Nephron progenitor cell (in vitro differentiated cells): Measurements from ENCODE around the gene EI24.
"Not testable (repeated sequence)": the region's sequence is repeated elsewhere in the genome, so short reads cannot be mapped to it uniquely, and the experiment has no call there.

Source experiments
- DNase-seq: peaks from one replicate; pipeline ENCODE4 v3.0.0; 2021
- H3K27ac Mint-ChIP-seq: 2 replicates; pipeline ENCODE4 v1.8.0; 2021; ENCODE audit warnings: mild to moderate bottlenecking, moderate library complexity, mixed read lengths
- H3K27me3 Mint-ChIP-seq: 2 replicates; pipeline ENCODE4 v1.8.0; 2021; ENCODE audit warnings: mild to moderate bottlenecking, low read depth, mixed read lengths; ENCODE audit not compliant: poor library complexity
- H3K36me3 Mint-ChIP-seq: 2 replicates; pipeline ENCODE4 v1.8.0; 2021; ENCODE audit warnings: low read depth, mixed read lengths
- H3K4me1 Mint-ChIP-seq: 2 replicates; pipeline ENCODE4 v1.8.0; 2021; ENCODE audit warnings: mixed read lengths
- H3K4me3 Mint-ChIP-seq: 2 replicates; pipeline ENCODE4 v1.8.0; 2021; ENCODE audit warnings: mild to moderate bottlenecking, moderate library complexity, mixed read lengths
- H3K9me3 Mint-ChIP-seq: 2 replicates; pipeline ENCODE4 v1.8.0; 2021; ENCODE audit warnings: mild to moderate bottlenecking, moderate library complexity, mixed read lengths
- TF ChIP-seq, protein P1 (sequence below): fragments of 200-600 bp; sonication (generic); IDR thresholded peaks from 2 replicates; pipeline ENCODE4 v1.5.0; 2021; ENCODE audit warnings: antibody characterized with exemption

Gene EI24

DNA sequence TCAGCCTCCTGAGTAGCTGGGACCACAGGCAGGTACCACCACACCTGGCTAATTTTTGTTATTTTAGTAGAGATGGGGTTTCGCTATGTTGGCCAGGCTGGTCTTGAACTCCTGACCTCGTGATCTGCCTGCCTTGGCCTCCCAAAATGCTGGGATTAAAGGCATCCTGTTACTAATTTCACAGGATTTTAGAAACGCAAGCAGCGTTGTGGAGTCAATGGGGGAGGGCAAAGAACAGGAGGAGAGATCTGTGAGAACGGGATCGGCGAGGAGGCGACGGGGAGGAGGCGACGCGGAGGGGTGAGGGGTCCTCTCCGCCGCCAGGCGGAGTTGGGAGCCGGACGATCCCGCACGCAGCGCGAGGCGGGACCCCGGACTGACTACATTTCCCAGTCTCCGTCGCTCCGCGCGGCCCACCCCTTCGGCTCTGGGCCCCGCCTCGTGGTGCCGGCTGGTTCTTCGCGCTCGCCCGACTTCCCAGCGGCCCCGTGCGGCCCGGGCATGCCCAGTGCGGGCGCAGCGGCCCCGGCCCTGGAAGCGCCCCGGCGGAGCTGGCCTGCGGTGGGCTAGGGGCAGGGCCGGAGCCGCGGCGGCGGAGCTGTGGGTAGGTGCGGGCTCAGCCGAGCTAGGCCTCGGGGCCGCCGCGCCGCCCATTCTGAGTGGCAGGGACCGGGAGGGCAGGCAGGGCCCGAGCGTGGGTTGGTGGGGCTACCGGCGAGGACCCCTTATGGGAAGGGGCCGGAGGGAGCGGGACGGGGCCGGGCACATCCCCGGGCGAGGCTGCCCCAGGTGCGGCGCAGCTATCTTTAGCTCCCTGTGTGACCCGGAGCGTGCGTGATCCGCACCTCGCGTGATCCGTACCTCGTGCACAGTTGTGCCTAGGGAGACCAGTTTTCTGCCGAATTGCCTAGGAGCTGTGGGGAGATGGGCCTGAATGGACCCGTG lies at the start of gene EI24:
EI24 (plus strand) TSS at position 508 of the 945 bp plus-strand sequence. CDS start 3,051 bp downstream, outside the sequence.
- H3K36me3 Mint-ChIP-seq: peaks cover 18% of the 10 kb centered on the region
- TF ChIP-seq, protein P1, sequence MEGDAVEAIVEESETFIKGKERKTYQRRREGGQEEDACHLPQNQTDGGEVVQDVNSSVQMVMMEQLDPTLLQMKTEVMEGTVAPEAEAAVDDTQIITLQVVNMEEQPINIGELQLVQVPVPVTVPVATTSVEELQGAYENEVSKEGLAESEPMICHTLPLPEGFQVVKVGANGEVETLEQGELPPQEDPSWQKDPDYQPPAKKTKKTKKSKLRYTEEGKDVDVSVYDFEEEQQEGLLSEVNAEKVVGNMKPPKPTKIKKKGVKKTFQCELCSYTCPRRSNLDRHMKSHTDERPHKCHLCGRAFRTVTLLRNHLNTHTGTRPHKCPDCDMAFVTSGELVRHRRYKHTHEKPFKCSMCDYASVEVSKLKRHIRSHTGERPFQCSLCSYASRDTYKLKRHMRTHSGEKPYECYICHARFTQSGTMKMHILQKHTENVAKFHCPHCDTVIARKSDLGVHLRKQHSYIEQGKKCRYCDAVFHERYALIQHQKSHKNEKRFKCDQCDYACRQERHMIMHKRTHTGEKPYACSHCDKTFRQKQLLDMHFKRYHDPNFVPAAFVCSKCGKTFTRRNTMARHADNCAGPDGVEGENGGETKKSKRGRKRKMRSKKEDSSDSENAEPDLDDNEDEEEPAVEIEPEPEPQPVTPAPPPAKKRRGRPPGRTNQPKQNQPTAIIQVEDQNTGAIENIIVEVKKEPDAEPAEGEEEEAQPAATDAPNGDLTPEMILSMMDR: peak; percentile 61
- peak; percentile 93 for DNase-seq
- peaks cover 4% of the 10 kb centered on the region for H3K27me3 Mint-ChIP-seq
- H3K9me3 Mint-ChIP-seq: peaks cover 9% of the 10 kb centered on the region
- H3K27ac Mint-ChIP-seq: peak within 1 kb of the TSS; percentile 36
- peaks cover 15% of the 10 kb centered on the region for H3K4me1 Mint-ChIP-seq
- peak within 1 kb of the TSS; percentile 90 for H3K4me3 Mint-ChIP-seq

DNA sequence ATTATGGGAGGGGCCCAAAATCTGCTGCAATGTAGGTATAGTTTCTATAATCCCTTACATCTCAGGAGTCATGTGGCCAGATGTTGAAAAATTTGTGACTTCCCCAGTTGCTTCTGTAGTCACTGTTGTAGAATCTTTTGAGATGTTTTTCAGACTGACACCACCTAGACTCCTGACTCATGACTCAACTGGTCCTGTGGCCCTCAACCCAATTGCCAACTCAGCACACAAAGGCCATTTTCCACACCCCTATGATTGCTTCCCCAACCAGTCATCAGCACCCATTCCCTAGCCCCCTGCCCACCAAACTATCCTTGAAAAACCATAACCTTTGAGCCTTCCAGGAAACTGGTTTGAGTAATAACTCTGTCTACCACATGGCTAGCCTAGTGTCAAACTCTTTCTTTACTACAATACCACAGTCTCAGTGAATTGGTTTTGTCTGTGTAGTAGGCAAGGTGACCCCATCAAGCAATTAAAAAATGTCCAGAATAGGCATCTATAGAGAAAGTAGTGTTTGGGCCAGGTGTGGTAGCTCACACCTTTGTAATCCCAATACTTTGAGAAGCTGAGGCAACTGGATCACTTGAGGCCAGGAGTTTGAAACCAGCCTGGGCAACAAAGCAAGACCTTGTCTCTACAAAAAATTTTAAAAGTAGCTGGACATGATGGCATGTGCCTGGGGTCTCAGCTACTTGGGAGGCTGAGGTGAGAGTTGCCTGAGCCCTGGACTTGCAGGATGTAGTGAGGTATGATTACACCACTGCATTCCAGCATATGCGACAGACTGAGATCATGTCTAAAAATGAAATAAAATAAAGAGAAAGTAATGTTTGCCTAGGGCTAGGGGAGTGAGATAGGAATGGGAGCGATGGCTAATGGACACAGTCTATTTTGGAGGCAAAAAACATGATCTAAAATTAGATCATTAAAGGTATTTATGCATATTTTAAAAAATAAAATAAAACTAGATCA lies 49.1 kb upstream of the EI24 start:
- peaks cover 16% of the 10 kb centered on the region for H3K9me3 Mint-ChIP-seq
- H3K36me3 Mint-ChIP-seq: peaks cover 6% of the 10 kb centered on the region
- no peak for DNase-seq
- TF ChIP-seq, protein P1: no peak
- H3K27me3 Mint-ChIP-seq: peaks cover 3% of the 10 kb centered on the region
- H3K4me3 Mint-ChIP-seq: no peak overlapping the region
- H3K27ac Mint-ChIP-seq: no peak overlapping the region
- H3K4me1 Mint-ChIP-seq: peaks cover 22% of the 10 kb centered on the region

DNA sequence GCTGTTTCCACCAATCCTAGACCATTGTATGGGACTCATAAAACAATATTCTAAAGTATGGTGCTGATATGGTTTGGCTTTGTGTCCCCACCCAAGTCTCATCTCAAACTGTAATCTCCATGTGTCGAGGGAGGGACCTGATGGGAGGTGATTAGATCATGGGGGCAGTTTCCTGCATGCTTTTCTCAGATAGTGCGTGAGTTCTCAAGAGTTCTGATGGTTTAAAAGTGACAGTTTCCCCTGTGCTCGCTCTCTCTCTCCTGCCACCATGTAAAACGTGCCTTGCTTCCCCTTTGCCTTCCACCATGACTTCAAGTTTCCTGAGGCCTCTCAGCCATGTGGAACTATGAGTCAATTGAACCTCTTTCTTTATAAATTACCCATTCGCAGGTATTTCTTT lies 44.0 kb upstream of the EI24 start:
- TF ChIP-seq, protein P1: no peak
- Mint-ChIP-seq H3K4me1 (no peaks in the 10 kb centered on the region), H3K36me3 (peaks cover under 1% of the 10 kb centered on the region), H3K9me3 (peaks cover 7% of the 10 kb centered on the region), H3K27ac (no peak overlapping the region), H3K4me3 (no peak overlapping the region), H3K27me3 (peaks cover 3% of the 10 kb centered on the region)
- no peak for DNase-seq

DNA sequence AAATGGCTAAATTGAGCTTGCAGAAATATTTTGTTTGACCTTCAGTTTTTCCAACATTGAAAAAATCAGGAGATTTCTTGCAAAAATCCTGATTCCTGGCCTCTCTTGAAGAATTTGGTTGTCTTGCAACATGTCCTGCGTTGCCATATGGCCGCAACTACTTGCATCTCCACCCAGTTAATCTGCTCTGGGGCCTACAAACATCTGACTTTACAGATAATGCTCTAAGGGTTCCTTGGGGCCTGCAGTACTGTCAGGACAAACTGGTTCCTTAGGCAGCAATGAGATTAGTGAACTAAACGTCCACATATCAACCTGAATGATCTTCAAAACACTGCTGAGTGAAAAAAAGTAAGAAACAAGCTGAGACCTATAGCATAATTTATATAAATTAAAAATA lies 36.6 kb upstream of the EI24 start:
- Mint-ChIP-seq H3K9me3 (peaks cover 5% of the 10 kb centered on the region), H3K4me1 (no peaks in the 10 kb centered on the region), H3K27ac (no peak overlapping the region), H3K27me3 (peaks cover 3% of the 10 kb centered on the region), H3K36me3 (no peaks in the 10 kb centered on the region), H3K4me3 (no peak overlapping the region)
- no peak for DNase-seq
- TF ChIP-seq, protein P1: no peak

DNA sequence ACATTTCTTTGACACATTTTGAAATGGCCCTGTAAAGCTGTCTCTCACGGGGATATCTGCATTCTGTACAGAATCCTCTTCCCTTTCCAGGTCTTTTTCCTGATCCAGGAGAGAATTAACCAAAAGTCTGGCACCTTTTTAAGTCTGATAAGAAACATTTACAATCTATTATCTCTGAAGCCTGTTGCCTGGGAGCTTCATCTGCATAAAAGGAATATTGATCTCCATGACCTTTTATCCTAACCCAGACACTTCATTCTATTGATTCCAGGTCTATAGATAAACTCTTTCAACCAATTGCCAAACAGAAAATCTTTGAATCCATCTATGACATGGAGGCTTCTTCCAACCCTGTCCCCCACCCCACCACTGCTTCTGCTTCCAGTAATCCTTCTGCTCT lies 33.7 kb upstream of the EI24 start:
- H3K27ac Mint-ChIP-seq: no peak overlapping the region
- TF ChIP-seq, protein P1: no peak
- H3K36me3 Mint-ChIP-seq: no peaks in the 10 kb centered on the region
- peaks cover 5% of the 10 kb centered on the region for H3K9me3 Mint-ChIP-seq
- DNase-seq: no peak
- no peaks in the 10 kb centered on the region for H3K27me3 Mint-ChIP-seq
- no peak overlapping the region for H3K4me3 Mint-ChIP-seq
- H3K4me1 Mint-ChIP-seq: no peaks in the 10 kb centered on the region

DNA sequence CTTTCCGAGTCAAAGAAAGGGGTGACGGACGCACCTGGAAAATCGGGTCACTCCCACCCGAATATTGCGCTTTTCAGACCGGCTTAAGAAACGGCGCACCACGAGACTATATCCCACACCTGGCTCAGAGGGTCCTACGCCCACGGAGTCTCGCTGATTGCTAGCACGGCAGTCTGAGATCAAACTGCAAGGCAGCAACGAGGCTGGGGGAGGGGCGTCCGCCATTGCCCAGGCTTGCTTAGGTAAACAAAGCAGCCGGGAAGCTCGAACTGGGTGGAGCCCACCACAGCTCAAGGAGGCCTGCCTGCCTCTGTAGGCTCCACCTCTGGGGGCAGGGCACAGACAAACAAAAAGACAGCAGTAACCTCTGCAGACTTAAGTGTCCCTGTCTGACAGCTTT lies 32.4 kb upstream of the EI24 start:
- DNase-seq, H3K27ac Mint-ChIP-seq, H3K4me1 Mint-ChIP-seq, H3K9me3 Mint-ChIP-seq, H3K4me3 Mint-ChIP-seq, H3K27me3 Mint-ChIP-seq, H3K36me3 Mint-ChIP-seq: not testable (repeated sequence)
